Measurements from ENCODE around the gene PRKAR2A. TPM values are rescaled to one million over a fixed set of nuclear protein-coding genes. Genes with fewer than 3 reads are reported as not detected.
"Not testable (repeated sequence)": the region's sequence is repeated elsewhere in the genome, so short reads cannot be mapped to it uniquely, and the experiment has no call there.

The PRKAR2A gene
- total RNA-seq, 1 experiment from 2014 or later, result 85.4 TPM

- H3K4me3 ChIP-seq (ENCODE audit: low read depth in 2 of 2, low read length in 2 of 2), result no peak overlapping the region
- intact Hi-C loops (cut with micrococcal nuclease; ENCODE audit: unreplicated experiment), result no loop called here
Measured at GRCh38 chr3:48738926-48739616, 108.6 kb downstream of the PRKAR2A start.

DNA sequence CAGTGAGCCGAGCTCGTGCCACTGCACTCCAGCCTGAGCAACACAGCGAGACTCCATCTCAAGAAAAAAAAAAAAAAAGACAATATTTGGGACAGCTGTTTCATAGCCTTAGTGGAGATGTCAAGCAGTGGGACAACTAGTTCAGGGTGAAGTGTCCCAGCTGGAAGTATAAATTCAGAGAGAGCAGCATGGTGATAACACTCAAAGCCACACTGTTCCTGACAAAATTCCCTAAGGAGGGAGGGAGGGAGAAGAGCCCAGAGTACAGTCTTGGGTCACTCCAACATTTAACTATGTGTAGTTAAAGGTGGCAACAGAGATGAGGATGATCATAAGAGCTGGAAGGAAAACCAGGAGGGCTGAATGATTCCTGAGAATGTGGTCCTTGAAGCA, 109.5 kb downstream of the PRKAR2A start:
- intact Hi-C loops (cut with micrococcal nuclease; ENCODE audit: unreplicated experiment) (no loop called here), in situ Hi-C loops (cut with HindIII; ENCODE audit: low pct_unique_long_range_greater_than_20kb, low sequenced_read_pairs) (no loop called here)
- Histone ChIP-seq H3K27me3 (ENCODE audit: control insufficient read depth, insufficient read depth, low read length) (no peaks in the 10 kb centered on the region), H3K4me3 (ENCODE audit: low read depth in 2 of 2, low read length in 2 of 2) (no peak overlapping the region), H3K9me3 (ENCODE audit: control insufficient read depth, insufficient read depth, low read depth, low read length) (no peaks in the 10 kb centered on the region), H3K4me1 (ENCODE audit: control insufficient read depth, insufficient read depth, low read length) (peaks cover 3% of the 10 kb centered on the region), H3K36me3 (ENCODE audit: control insufficient read depth, insufficient read depth, low read length) (no peaks in the 10 kb centered on the region), H3K27ac (ENCODE audit: low read length) (no peak overlapping the region)
- CTCF ChIA-PET, result interaction anchor here (0.7 kb wide), 1 partner anchor 1505 kb away, joined by 4 read pairs; no protein-coding TSS in a partner anchor
- POLR2A ChIA-PET, result no interaction called here
- TF ChIP-seq TCF7L2 (IDR thresholded peaks at IDR 0.05; ENCODE audit: low read depth, low read length), result no peak
- TF ChIP-seq POLR2AphosphoS5 (IDR thresholded peaks at IDR 0.05; ENCODE audit: low read depth, low read length), result no peak
- no peak for TF ChIP-seq CTCF (IDR thresholded peaks at IDR 0.05)
- no peak for TF ChIP-seq SIN3A (IDR thresholded peaks at IDR 0.05; ENCODE audit: borderline replicate concordance, insufficient read depth, low read depth, low read length)
- TF ChIP-seq, protein P1, sequence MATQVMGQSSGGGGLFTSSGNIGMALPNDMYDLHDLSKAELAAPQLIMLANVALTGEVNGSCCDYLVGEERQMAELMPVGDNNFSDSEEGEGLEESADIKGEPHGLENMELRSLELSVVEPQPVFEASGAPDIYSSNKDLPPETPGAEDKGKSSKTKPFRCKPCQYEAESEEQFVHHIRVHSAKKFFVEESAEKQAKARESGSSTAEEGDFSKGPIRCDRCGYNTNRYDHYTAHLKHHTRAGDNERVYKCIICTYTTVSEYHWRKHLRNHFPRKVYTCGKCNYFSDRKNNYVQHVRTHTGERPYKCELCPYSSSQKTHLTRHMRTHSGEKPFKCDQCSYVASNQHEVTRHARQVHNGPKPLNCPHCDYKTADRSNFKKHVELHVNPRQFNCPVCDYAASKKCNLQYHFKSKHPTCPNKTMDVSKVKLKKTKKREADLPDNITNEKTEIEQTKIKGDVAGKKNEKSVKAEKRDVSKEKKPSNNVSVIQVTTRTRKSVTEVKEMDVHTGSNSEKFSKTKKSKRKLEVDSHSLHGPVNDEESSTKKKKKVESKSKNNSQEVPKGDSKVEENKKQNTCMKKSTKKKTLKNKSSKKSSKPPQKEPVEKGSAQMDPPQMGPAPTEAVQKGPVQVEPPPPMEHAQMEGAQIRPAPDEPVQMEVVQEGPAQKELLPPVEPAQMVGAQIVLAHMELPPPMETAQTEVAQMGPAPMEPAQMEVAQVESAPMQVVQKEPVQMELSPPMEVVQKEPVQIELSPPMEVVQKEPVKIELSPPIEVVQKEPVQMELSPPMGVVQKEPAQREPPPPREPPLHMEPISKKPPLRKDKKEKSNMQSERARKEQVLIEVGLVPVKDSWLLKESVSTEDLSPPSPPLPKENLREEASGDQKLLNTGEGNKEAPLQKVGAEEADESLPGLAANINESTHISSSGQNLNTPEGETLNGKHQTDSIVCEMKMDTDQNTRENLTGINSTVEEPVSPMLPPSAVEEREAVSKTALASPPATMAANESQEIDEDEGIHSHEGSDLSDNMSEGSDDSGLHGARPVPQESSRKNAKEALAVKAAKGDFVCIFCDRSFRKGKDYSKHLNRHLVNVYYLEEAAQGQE (IDR thresholded peaks at IDR 0.05; ENCODE audit: insufficient read depth in 1 of 2, low read depth in 2 of 2, low read length in 1 of 2), result no peak
- ATAC-seq, result no peak
- no TSS peak for BruUV-seq (replicated peaks)
- no peak for DNase-seq (ENCODE audit: low read depth, low spot score)

More at GRCh38 chr3:48738926-48739616, 108.6 kb downstream of the PRKAR2A start:
- no peak for ATAC-seq
- DNase-seq (ENCODE audit: low read depth, low spot score), result no peak
- in situ Hi-C loops (cut with HindIII; ENCODE audit: low pct_unique_long_range_greater_than_20kb, low sequenced_read_pairs), result no loop called here
- Histone ChIP-seq H3K4me1 (ENCODE audit: control insufficient read depth, insufficient read depth, low read length) (peaks cover 3% of the 10 kb centered on the region), H3K36me3 (ENCODE audit: control insufficient read depth, insufficient read depth, low read length) (no peaks in the 10 kb centered on the region), H3K27ac (ENCODE audit: low read length) (no peak overlapping the region), H3K9me3 (ENCODE audit: control insufficient read depth, insufficient read depth, low read depth, low read length) (no peaks in the 10 kb centered on the region), H3K27me3 (ENCODE audit: control insufficient read depth, insufficient read depth, low read length) (no peaks in the 10 kb centered on the region)
- ChIA-PET CTCF (interaction anchor here (1.2 kb wide), 1 partner anchor 29 kb away, joined by 3 read pairs; no protein-coding TSS in a partner anchor), POLR2A (no interaction called here)
- BruUV-seq (replicated peaks), result no TSS peak
- no peak for TF ChIP-seq TCF7L2 (IDR thresholded peaks at IDR 0.05; ENCODE audit: low read depth, low read length)
- no peak for TF ChIP-seq SIN3A (IDR thresholded peaks at IDR 0.05; ENCODE audit: borderline replicate concordance, insufficient read depth, low read depth, low read length)

DNA sequence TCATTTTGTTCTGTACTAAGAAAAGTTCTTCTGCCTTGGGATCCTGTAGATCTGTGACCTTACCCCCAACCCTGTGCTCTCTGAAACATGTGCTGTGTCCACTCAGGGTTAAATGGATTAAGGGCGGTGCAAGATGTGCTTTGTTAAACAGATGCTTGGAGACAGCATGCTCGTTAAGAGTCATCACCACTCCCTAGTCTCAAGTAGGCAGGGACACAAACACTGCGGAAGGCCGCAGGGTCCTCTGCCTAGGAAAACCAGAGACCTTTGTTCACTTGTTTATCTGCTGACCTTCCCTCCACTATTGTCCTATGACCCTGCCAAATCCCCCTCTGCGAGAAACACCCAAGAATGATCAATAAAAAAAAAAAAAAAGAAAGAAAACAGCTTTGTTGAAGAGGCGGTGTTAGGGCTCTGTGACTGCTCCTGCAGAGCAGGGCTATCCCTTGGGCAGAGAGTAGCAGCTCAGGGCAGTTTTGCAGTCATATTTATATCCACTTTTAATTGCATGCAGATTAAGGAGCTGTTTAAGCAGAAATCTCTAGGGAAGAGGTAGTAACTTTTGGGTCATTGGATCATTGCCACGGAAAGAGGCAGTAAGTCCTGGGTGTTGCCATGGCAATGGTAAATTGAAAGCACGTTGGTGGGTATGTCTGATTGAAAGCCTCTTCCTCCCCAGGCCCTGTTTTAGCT, 112.5 kb downstream of the PRKAR2A start:
- intact Hi-C loops (cut with micrococcal nuclease; ENCODE audit: unreplicated experiment); H3K4me1 ChIP-seq (ENCODE audit: control insufficient read depth, insufficient read depth, low read length); BruUV-seq (replicated peaks); CTCF ChIA-PET; H3K27me3 ChIP-seq (ENCODE audit: control insufficient read depth, insufficient read depth, low read length); DNase-seq (ENCODE audit: low read depth, low spot score); H3K36me3 ChIP-seq (ENCODE audit: control insufficient read depth, insufficient read depth, low read length); H3K4me3 ChIP-seq (ENCODE audit: low read depth in 2 of 2, low read length in 2 of 2); ATAC-seq; in situ Hi-C loops (cut with HindIII; ENCODE audit: low pct_unique_long_range_greater_than_20kb, low sequenced_read_pairs); POLR2A ChIA-PET; H3K27ac ChIP-seq (ENCODE audit: low read length); H3K9me3 ChIP-seq (ENCODE audit: control insufficient read depth, insufficient read depth, low read depth, low read length): not testable (repeated sequence)

DNA sequence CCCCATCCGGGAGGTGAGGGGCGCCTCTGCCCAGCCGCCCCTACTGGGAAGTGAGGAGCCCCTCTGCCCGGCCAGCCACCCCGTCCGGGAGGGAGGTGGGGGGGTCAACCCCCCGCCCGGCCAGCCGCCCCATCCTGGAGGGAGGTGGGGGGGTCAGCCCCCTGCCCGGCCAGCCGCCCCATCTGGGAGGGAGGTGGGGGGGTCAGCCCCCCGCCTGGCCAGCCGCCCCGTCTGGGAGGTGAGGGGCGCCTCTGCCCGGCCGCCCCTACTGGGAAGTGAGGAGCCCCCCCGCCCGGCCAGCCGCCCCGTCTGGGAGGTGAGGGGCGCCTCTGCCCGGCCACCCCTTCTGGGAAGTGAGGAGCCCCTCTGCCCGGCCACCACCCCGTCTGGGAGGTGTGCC, 113.1 kb downstream of the PRKAR2A start:
- ATAC-seq; H3K27me3 ChIP-seq (ENCODE audit: control insufficient read depth, insufficient read depth, low read length); POLR2A ChIA-PET; intact Hi-C loops (cut with micrococcal nuclease; ENCODE audit: unreplicated experiment); BruUV-seq (replicated peaks); H3K4me1 ChIP-seq (ENCODE audit: control insufficient read depth, insufficient read depth, low read length); CTCF ChIA-PET; H3K36me3 ChIP-seq (ENCODE audit: control insufficient read depth, insufficient read depth, low read length); in situ Hi-C loops (cut with HindIII; ENCODE audit: low pct_unique_long_range_greater_than_20kb, low sequenced_read_pairs); H3K4me3 ChIP-seq (ENCODE audit: low read depth in 2 of 2, low read length in 2 of 2); H3K27ac ChIP-seq (ENCODE audit: low read length); DNase-seq (ENCODE audit: low read depth, low spot score); H3K9me3 ChIP-seq (ENCODE audit: control insufficient read depth, insufficient read depth, low read depth, low read length): not testable (repeated sequence)

Measured in Panc1 (cell line).